SK-N-MC (cell line): ENCODE data around the gene NEU2.

Experiments
- EZH2 ChIP-seq: fragments of 200-600 bp; sonication (generic); IDR thresholded peaks from one replicate; pipeline ENCODE4 v1.6.1; 2017; ENCODE audit warnings: antibody characterized with exemption
- POLR2AphosphoS5 ChIP-seq: IDR thresholded peaks from 2 replicates; pipeline ENCODE4 v1.6.1; 2012; ENCODE audit warnings: mild to moderate bottlenecking, low read depth, low read length, borderline replicate concordance

DNA sequence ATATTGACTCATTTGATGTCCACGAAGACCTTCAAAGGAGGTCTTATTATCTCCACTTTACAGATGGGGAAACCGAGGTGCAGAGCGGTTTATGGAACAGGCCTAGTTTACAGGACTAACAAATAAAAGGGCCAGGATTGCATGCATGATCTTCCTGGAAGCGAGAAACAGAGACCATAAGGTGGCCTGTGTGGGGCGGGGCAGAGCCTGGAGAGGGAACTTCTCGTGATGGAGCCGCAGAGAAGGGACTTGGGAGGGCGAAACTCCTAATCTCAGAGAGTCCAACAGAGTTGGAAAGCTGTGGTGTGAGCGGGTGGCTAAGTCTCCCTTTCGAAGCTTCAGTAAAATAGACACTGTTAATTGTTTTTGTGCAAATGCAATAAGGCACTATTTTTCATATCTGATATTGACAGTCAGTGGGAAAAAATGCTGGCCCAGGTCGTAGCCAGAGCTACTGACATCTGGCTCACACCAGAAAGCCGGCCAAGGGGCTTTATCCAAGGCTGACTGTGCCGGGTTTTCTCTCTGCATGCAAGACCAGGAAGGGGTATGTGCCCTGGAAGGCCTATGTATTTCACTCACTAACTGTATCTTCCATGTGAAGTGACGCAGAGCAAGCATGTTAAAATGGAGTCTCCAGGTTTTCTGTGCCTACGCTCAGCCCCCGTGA lies 32.2 kb downstream of the NEU2 start:
- TF ChIP-seq EZH2 = no peak
- TF ChIP-seq POLR2AphosphoS5 = no peak
